Stimulated activated CD4-positive, alpha-beta T cell treated with anti-CD3 and anti-CD28 coated beads, Interleukin-4, amount 100 ng/mL, for 1 hour (primary cell): ENCODE measurements around the gene CDK10.
"Not testable (repeated sequence)": the region's sequence is repeated elsewhere in the genome, so short reads cannot be mapped to it uniquely, and the experiment has no call there.

Source experiments
- DNase-seq: peaks from one replicate; pipeline ENCODE4 v3.0.0-alpha.2; 2020

Gene CDK10

DNA sequence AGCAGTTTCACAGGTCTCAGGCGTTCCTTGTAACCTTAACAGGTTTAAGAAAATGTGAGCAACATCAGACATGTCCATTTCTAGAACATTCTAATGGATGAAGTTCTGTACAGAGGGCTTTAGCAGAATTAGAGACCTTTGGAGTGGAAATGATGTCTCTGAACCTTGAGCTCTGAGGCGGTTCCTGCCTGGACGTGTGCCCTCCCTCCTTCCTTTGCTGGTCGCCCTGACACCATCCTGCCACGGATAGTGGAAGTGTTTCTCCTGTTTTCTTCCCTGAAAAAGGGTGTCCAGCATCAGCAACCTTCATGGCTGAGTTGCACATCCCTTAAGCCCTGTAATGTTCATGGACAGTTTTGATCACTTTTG is 17.7 kb upstream of the CDK10 start:
- no peak for DNase-seq

DNA sequence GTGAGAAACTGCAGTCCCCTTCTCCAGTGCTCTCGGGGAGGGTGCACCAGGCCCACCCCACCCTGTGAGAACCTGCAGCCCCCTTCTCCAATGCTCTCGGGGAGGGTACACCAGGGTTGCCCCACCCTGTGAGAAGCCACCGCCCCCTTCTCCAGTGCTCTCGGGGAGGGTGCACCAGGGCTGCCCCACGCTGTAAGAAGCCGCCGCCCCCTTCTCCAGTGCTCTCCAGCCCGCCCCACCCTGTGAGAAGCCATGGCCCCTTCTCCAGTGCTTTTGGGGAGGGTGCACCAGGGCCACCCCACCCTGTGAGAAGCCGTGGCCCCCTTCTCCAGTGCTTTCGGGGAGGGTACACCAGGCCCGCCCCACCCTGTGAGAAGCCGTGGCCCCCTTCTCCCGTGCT is 16.7 kb upstream of the CDK10 start:
- no peak for DNase-seq

DNA sequence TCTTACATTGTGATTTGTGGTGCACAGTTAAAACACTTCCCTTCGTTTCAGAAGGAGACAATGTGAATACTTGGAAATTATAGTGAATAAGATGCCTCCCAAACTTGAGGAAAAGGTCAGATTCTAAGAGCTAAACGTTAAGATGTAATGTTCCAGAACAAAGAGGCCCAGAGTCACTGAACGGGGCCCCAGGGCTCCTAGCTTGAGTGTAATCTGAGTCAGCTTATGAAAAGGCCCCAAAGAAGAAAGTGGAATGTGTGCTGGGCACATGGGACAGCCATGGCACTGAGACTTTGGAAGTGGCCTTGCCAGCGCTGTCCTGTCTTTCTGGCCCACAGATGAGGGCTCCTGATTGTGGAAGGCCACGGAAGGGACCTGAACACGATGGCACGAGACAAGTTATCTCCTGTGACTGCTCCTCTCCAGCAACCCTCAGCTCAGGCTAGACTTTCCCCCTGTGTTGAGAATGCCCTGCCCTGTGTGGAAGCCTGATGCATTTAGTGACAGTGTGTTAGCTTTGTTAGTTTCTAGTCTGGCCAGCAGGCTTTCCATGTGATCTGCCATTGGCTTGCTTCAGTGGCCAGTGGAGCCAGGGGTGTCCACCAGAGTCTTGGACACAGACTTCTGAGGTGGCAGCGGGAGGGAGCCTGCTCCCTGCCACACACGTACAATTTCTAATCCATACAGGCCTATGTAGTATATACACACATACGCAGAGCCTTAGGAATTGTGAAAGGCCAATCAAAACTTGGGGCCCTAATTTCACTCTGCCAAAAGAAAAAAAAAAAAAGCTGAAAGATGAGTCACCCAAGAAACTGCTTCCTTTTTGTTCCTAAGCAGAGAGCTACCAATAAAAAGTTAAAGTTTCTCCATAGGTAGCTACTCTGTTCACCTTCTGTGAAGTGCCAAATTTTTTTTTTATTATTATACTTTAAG is 15.7 kb upstream of the CDK10 start:
- DNase-seq: no peak

DNA sequence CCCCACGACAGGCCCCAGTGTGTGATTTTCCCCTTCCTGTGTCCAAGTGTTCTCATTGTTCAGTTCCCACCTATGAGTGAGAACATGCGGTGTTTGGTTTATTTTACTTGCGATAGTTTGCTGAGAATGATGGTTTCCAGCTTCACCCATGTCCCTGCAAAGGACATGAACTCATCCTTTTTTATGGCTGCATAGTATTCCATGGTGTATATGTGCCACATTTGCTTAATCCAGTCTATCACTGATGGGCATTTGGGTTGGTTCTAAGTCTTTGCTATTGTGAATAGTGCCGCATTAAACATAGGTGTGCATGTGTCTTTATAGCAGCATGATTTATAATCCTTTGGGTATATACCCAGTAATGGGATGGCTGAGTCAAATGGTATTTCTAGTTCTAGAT is 14.9 kb upstream of the CDK10 start:
- not testable (repeated sequence) for DNase-seq

DNA sequence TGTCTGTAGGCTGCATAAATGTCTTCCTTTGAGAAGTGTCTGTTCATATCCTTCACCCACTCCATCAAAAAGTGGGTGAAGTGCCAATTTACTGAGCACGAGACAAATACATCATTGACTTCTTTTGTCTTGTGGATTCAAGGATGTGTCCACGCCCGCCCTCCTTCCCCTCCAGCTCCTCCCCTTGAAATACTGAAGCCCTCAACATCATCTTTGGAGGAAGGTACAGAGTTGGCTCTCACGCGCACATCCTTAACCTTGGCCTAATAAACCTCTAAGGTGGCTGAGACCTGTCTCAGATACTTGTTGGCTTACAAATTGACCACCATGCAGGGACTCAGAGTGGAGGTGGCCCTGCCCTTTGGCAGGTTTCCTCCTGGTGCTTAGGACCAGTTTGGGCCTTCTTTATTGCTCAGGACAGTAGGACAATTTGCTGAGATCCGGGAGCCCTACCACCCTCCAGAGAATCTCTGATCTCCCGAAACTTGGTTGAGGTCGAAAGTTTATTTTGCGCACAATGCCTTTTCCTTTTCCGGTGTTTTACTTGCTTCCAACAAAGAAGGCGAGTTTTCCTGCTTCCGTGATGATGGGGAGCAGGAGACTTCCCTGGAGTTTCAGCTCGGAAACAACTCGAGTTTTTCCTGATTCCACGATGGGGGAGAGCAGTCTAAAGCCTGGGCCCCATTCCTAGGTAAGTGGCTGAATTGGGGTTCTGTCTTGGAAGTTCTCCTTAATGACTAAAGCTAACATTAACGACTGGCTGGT is 14.1 kb upstream of the CDK10 start:
- no peak for DNase-seq

DNA sequence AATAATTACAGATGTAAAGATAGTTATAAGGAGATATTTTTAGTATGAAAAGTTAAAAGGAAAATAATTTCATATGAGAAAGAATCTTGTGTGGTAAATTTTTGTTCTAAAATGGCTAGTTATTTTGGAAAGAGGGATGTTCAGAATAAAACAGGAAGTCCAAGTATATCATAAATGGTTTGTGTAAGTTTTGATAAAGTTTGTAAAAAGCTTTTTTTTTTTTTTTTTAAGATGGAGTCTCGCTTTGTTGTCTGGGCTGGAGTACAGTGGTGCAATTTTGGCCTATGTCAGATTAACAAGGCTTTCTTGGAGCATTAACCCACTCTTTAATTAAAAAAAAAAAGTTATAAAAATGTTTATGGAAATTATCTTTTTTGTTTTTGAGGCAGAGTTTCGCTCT is 8.2 kb upstream of the CDK10 start:
- no peak for DNase-seq

DNA sequence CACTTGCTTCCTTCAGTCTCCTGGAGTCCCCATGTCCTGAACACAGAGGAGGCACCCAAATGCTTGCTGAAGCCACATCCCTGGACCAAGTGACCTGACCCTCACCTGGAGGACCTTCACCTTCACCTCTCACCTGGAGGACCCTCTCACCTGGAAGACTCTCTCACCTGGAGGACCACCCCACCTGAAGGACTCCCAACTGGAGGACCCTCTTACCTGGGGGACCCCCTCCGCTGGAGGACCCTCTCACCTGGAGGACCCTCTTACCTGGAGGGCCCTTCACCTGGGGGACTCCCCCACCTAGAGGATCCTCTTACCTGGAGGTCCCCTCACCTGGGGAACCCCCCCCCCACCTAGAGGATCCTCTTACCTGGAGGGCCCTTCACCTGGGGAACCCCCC is 573 bp upstream of the CDK10 start:
- DNase-seq: no peak

DNA sequence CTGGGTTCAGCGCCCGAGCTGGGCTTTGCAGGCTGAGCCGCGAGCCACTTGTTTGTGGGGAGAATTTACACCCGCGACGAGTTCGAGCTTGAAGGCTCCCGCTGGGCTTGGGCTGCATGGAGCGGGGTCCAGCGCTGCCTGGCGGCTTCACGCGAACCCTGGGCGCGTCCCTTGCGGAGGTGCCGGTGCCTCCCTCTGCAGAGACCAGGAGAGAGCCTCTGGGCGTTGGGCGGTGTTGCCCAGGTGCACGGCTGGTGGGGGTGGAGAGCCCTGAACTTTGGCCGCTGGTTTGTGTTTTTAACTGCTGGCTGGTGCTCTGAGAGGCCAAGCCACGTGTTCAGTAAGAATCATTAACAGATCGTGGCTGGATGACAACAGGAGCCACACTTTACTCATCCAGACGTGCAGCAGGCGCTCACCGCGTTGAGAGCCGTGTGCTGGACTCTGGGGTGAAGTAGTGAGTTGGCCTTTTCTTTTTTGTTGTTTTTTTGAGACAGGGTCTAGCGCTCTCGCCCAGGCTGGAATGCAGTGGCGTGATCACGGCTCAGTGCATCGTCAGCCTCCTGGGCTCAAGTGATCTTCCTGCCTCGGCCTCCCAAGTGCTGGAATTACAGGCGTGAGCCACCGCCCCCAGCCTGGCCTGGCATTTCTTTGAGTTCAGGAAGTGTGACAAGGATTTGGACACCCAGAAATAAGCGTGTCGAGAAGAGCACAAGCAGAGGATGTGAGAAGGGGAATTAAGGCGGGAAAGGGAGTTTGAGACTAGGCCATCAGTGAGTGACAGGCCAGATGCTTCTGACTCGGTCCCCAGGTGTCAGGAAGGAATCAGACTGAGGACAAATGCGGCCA is 827 bp downstream of the CDK10 start:
- DNase-seq: no peak

DNA sequence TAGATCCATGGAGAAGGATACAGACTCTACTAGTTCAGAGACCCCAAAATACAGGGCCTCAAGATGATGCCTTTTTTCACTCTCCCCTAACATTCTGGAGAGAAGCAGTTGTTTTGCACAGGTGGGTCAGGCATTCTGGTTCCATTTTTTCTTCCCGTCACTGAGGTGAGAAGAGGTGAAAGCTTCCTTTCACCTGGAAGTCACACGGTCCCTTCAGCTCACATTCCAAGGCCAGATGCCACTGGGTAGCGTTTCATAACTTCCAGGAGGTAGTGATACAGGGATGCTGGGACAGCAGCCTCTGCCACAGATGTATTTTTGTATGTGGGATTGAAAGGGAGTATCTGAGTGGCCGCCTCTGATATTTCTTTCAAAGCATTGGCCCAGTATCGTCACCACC is 1.9 kb downstream of the CDK10 start:
- DNase-seq: no peak

DNA sequence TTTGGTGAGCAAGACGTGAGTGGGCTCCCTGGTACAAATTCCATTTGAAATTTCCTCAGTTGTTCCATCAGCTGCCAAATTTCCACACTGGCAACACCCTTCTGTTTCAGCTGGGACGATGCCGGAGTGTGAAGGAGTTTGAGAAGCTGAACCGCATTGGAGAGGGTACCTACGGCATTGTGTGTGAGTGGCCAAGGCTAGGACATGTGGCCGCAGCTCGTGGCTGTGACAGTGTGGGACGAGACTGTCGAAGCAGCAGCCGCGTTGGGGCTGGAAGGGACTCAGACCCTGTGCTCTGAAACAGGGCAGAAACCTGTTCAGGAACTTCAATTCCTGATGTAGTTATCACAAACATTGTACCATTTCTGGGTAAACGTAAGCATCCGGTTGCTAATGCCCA is 2.7 kb downstream of the CDK10 start:
- DNase-seq: no peak

DNA sequence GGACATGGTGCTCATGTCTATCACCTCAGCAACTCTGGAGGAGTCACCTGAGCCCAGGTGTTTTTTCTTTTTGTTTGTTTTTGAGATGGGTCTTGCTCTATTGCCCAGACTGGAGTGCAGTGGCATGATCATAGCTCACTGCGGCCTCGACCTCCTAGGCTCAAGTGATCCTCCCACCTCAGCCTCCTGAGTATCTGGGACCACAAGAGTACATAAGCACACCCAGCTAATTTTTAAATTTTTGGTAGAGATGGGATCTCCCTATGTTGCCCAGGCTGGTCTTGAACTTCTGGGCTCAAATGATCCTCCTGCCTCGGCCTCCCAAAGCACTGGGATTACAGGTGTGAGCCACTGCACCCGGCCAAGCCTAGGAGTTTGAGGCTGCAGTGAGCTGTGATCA is 3.1 kb downstream of the CDK10 start:
- not testable (repeated sequence) for DNase-seq

DNA sequence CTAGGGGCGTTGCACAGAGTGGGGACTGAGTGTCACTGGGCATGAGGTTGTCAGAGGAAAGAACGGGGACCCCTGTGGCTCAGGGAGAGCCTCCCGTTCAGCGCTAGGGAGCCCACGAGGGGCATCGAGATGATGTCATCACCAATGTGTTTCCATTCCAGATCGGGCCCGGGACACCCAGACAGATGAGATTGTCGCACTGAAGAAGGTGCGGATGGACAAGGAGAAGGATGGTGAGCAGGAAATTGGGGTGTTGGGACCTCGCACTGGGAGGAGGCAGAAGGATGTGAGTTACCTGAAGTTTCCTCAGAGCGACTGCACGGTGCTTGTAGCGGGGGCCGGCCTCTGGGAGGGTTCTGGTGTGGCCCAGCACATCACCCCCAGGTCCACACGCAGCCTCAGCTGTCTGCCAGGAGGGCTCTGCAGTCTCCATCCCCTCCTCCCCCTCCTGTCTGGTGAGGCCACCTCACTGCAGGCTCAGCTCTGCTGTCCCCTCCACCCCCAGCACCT is 4.0 kb downstream of the CDK10 start:
- DNase-seq: no peak

DNA sequence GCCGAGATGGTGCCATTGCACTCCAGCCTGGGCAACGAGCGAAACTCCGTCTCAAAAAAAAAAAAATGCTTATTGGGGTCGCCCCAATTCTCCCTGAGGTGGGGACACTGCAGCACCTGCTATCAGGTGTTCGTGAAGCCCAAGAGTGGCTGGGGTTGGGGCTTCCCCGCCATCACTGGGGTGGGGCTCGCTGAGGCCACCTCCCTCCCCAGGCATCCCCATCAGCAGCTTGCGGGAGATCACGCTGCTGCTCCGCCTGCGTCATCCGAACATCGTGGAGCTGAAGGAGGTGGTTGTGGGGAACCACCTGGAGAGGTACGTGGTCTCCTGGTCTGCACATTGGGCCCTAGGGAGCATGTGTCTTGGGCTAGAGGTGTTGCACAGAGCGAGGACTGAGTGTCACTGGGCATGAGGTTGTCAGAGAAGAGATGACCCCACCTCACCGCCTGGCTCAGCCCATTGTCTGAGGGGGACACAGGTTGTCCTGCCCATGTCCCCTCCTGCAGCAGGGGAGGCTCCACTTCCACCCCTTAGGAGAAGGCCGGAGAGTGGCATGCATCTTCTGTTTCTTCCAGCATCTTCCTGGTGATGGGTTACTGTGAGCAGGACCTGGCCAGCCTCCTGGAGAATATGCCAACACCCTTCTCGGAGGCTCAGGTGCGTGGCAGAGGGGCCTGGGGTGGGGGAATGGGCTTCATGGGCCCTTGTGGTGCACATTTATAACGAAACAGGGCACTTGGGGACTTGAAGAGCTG is 4.9 kb downstream of the CDK10 start:
- DNase-seq: no peak

DNA sequence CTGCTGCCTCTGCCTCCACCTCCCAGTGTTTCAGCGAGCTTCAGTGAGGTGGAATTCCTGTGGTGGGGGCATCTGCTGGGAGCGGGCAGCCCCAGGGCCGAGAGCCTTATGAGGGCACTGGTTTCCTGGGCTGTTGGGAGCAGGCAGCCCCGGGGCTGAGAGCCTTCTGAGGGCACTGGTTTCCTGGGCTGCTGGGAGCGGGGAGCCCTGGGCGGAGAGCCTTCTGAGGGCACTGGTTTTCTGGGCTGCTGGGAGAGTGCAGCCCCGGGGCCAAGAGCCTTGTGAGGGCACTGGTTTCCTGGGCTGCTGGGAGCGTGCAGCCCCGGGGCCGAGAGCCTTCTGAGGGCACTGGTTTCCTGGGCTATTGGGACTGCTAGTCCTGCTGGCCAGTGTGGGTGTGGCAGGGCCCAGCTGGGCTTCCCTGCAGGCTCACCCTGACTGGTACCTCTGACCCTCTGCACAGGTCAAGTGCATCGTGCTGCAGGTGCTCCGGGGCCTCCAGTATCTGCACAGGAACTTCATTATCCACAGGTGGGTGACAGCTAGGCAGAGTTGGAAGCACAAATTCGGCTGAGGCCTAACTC is 5.6 kb downstream of the CDK10 start:
- DNase-seq: no peak

DNA sequence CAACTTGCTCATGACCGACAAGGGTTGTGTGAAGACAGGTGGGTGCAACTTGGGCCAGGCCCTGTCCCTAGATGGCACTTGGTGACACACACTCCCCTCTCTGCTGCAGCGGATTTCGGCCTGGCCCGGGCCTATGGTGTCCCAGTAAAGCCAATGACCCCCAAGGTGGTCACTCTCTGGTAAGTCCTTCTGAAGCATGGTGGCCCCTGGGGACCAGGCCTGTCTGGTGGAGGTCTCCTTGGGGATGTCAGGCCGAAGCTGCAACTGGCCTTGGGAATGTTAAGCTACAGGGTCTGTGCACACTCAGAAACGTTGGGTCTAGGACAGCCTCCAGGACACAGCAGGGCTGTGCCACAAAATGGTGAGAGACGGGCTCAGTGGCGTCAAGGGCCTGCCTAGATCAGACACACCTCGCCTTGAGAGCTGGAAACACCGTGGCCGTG is 6.8 kb downstream of the CDK10 start:
- DNase-seq: no peak

DNA sequence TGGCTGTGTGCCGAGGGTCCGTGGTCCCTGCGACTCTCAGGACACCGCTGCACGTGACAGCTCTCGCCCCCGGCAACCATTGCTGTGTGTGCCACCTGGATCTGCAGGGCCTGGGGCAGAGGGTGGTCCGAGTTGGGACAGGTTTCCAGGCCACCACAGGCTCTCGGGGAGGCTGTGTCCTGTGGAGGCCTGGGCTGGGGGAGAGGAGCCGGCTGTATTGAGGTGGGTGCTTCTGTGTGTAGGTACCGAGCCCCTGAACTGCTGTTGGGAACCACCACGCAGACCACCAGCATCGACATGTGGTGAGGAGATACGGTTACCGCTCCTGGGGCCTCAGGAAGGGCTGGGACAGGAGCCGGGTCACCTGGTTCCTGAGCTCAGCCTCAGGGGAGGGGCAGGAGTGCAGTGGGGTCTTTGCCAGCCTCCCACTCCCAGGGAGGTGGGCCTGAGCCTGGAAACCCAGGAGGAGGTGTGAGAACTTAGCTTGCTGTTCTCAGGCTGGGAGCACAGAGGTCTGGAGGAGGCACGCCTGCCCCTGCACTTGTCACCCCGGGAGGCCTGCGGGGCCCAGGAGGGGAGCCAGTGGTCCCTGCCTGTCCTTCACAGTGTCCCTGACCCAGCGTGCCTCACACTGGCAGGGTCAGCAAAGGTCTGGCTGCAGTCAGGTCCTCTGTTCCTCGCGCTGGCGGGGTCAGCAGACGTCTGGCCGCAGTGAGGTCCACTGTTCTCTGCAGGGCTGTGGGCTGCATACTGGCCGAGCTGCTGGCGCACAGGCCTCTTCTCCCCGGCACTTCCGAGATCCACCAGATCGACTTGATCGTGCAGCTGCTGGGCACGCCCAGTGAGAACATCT is 7.7 kb downstream of the CDK10 start:
- DNase-seq: no peak

DNA sequence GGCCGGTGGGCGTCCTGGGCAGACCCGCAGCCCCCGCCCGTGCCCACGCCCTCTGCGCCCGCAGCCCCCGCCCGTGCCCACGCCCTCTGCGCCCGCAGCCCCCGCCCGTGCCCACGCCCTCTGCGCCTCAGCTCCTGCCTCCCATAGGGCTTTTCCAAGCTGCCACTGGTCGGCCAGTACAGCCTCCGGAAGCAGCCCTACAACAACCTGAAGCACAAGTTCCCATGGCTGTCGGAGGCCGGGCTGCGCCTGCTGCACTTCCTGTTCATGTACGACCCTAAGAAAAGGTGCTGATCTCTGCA is 8.2 kb downstream of the CDK10 start:
- not testable (repeated sequence) for DNase-seq

DNA sequence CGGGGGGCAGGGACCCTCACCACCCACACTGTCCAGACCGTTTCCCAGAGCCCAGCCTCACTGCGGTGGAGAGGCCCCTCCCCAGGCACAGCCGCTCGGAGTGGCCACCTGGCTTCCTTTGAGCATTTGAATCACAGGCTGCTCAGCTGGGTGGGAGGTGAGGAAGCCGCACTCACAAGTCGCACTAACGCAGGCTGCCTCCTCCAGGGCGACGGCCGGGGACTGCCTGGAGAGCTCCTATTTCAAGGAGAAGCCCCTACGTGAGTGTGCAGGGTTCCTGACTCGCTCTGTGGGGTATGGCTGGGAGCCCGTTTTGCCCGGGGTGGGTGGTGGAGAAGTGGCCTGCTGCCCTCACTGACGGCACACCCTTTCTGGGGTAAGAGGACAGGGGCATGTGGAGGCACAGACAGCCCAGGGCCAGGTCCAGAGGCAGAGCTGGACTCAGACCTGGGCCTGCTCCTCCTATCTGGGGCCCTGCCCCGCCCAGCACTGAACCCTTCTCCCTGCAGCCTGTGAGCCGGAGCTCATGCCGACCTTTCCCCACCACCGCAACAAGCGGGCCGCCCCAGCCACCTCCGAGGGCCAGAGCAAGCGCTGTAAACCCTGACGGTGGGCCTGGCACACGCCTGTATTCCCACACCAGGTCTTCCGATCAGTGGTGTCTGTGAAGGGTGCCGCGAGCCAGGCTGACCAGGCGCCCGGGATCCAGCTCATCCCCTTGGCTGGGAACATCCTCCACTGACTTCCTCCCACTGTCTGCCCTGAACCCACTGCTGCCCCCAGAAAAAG is 8.8 kb downstream of the CDK10 start:
- DNase-seq: no peak

DNA sequence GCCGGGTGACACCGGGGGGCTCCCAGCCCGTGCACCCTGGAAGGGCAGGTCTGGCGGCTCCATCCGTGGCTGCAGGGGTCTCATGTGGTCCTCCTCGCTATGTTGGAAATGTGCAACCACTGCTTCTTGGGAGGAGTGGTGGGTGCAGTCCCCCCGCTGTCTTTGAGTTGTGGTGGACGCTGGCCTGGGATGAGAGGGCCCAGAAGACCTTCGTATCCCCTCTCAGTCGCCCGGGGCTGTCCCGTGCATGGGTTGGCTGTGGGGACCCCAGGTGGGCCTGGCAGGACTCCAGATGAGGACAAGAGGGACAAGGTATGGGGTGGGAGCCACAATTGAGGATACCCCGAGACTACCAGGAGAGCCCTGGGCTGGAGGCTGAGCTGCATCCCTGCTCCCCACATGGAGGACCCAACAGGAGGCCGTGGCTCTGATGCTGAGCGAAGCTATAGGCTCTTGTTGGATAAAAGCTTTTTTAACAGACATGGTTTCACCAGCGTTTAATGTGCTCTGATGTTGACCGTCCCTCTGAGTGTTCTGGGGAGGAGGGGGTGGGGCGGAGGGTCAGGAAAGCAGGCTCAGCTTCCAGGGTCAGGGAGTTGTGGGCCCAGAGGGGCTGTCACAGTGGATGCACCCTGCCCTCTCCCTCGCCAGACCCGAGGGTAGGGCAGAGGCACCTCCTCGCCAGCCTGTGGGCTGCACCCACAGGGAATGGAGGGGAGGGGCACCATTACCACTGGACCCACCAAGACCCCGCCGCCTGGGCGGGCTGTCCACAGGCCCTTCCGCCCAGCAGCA is 9.6 kb downstream of the CDK10 start:
- DNase-seq: no peak
